MM.1S (cell line): ENCODE data around the gene ENG.

ENCODE experiments used
- CTCF ChIP-seq: fragments of 300-600 bp; sonication (generic); IDR thresholded peaks from 2 replicates; pipeline ENCODE4 v1.5.1; 2016; ENCODE audit warnings: antibody characterized with exemption, low read length, mixed read lengths
- EZH2 ChIP-seq: fragments of 300-600 bp; sonication (generic); optimal IDR thresholded peaks from 2 replicates; pipeline ENCODE3; 2017; ENCODE audit warnings: low read depth, mild to moderate bottlenecking, antibody characterized with exemption, low read length, mixed read lengths
- EZH2phosphoT487 ChIP-seq: fragments of 300-600 bp; sonication (generic); IDR thresholded peaks from 2 replicates; pipeline ENCODE4 v1.6.1; 2018; ENCODE audit warnings: antibody characterized with exemption, low read length

GRCh38 chr9:127812011-127812410 lies 42.4 kb downstream of the ENG start:
- TF ChIP-seq CTCF (no peak), EZH2 (no peak), EZH2phosphoT487 (no peak)
